Osteocyte (in vitro differentiated cells): ENCODE results near the gene SSR3. TPM values are rescaled to one million over a fixed set of nuclear protein-coding genes. Genes with fewer than 3 reads are reported as not detected.
A peak's percentile ranks its signal among the peaks of the same experiment; 100 is the strongest.

Source experiments
- DNase-seq: peaks from one replicate; pipeline ENCODE4 v3.0.0; 2021; ENCODE audit warnings: mixed read lengths; ENCODE audit not compliant: unreplicated experiment; ENCODE audit errors: extremely low spot score
- H3K27ac Mint-ChIP-seq: one replicate; pipeline ENCODE4 v1.8.0; 2021; ENCODE audit warnings: mild to moderate bottlenecking, mixed read lengths; ENCODE audit not compliant: unreplicated experiment
- H3K27me3 Mint-ChIP-seq: one replicate; pipeline ENCODE4 v1.8.0; 2021; ENCODE audit warnings: mixed read lengths; ENCODE audit not compliant: unreplicated experiment
- H3K36me3 Mint-ChIP-seq: one replicate; pipeline ENCODE4 v1.8.0; 2021; ENCODE audit warnings: mixed read lengths; ENCODE audit not compliant: unreplicated experiment
- H3K4me1 Mint-ChIP-seq: one replicate; pipeline ENCODE4 v1.8.0; 2021; ENCODE audit warnings: mixed read lengths; ENCODE audit not compliant: unreplicated experiment
- H3K4me3 Mint-ChIP-seq: one replicate; pipeline ENCODE4 v1.8.0; 2021; ENCODE audit warnings: mild to moderate bottlenecking, moderate library complexity, mixed read lengths; ENCODE audit not compliant: unreplicated experiment
- H3K9me3 Mint-ChIP-seq: one replicate; pipeline ENCODE4 v1.8.0; 2021; ENCODE audit warnings: mixed read lengths; ENCODE audit not compliant: unreplicated experiment
- CTCF ChIP-seq: fragments of 200-600 bp; sonication (generic); IDR thresholded peaks from 2 replicates; pipeline ENCODE4 v1.5.0; 2021; ENCODE audit warnings: antibody characterized with exemption, mild to moderate bottlenecking, moderate library complexity
- long read RNA-seq: library from polyadenylated mRNA; unstranded; transcript quantifications from one replicate; pipeline ENCODE4 v2.0.0, GENCODE V29; 2021
- total RNA-seq: library from RNA; stranded (reverse); gene quantifications from 2 replicates; pipeline ENCODE4 v1.2.1, GENCODE V29; 2021

The SSR3 gene
- total RNA-seq: 207 and 208 TPM in 2 replicates
- long read RNA-seq, transcript SSR3-201 (5 exons, 3,716 nt): major isoform, 880 of 953 reads
- long read RNA-seq, transcript SSR3-204 (4 exons, 873 nt): minor isoform, 7 of 953 reads
- long read RNA-seq, transcript SSR3-205 (5 exons, 1,039 nt): minor isoform, 10 of 953 reads
- long read RNA-seq, partial matches to known transcripts: 8 of 953 reads
- long read RNA-seq, other reads (novel, unspliced or antisense): 42 of 953 reads

- peaks cover 30% of the 10 kb centered on the region for H3K36me3 Mint-ChIP-seq
- no peaks in the 10 kb centered on the region for H3K9me3 Mint-ChIP-seq
- peaks cover 44% of the 10 kb centered on the region for H3K4me1 Mint-ChIP-seq
- peak within 1 kb of the TSS; percentile 95 for H3K27ac Mint-ChIP-seq
- peak within 1 kb of the TSS; percentile 97 for H3K4me3 Mint-ChIP-seq
- H3K27me3 Mint-ChIP-seq: no peaks in the 10 kb centered on the region
- peak; percentile 99 for DNase-seq
- TF ChIP-seq CTCF: peak; percentile 17
Measured at GRCh38 chr3:156554842-156555687, at the start of gene SSR3. TSS of gene SSR3 (minus strand) at chr3:156555117. CDS start at chr3:156555089, 28 bp downstream.

- Mint-ChIP-seq H3K27me3 (no peaks in the 10 kb centered on the region), H3K27ac (no peak overlapping the region), H3K4me1 (peaks cover 29% of the 10 kb centered on the region), H3K9me3 (no peaks in the 10 kb centered on the region), H3K36me3 (no peaks in the 10 kb centered on the region), H3K4me3 (no peak overlapping the region)
- no peak for DNase-seq
- TF ChIP-seq CTCF: no peak
Measured at GRCh38 chr3:156604064-156604641, 49.2 kb upstream of the SSR3 start.

DNA sequence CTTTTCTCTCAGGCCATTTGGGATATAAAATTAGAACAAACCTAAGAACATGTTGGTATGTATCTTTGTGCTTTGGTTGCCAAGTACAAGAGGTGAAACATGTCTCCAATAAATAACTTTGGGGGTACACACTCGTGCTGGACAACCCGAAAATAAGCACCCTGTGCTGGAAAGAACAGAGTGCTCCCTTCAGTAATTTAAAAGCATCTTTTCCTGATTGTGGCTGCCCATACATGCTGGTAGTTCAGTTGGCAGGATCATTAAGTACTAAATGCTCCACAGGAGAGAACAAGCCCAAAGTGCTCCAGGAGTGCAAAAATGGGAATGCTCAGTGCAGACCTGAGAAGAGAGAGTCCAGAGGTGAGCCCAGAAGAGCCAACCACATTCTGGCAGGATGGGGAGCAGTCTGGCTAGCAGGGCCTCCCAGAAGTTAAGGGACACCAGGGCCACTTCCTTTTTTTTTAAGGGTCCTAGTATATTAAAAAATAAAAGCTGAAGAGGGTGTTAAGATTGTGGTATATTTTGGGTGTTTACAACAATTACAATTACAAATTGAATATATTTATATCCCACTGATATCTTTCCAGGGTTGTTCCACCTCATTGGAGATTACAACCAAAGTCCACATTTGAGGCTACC lies 48.6 kb upstream of the SSR3 start:
- Mint-ChIP-seq H3K27me3 (no peaks in the 10 kb centered on the region), H3K4me1 (peaks cover 27% of the 10 kb centered on the region), H3K9me3 (no peaks in the 10 kb centered on the region), H3K36me3 (no peaks in the 10 kb centered on the region), H3K27ac (no peak overlapping the region), H3K4me3 (no peak overlapping the region)
- no peak for TF ChIP-seq CTCF
- DNase-seq: no peak

GRCh38 chr3:156602424-156602823 lies 47.5 kb upstream of the SSR3 start:
- Mint-ChIP-seq H3K4me1 (peaks cover 27% of the 10 kb centered on the region), H3K36me3 (no peaks in the 10 kb centered on the region), H3K9me3 (no peaks in the 10 kb centered on the region), H3K27ac (no peak overlapping the region), H3K27me3 (no peaks in the 10 kb centered on the region), H3K4me3 (no peak overlapping the region)
- DNase-seq: no peak
- no peak for TF ChIP-seq CTCF
